ENCODE data around the gene ANLN.
"Not testable (repeated sequence)": the region's sequence is repeated elsewhere in the genome, so short reads cannot be mapped to it uniquely, and the experiment has no call there.

The ANLN gene, protein sequence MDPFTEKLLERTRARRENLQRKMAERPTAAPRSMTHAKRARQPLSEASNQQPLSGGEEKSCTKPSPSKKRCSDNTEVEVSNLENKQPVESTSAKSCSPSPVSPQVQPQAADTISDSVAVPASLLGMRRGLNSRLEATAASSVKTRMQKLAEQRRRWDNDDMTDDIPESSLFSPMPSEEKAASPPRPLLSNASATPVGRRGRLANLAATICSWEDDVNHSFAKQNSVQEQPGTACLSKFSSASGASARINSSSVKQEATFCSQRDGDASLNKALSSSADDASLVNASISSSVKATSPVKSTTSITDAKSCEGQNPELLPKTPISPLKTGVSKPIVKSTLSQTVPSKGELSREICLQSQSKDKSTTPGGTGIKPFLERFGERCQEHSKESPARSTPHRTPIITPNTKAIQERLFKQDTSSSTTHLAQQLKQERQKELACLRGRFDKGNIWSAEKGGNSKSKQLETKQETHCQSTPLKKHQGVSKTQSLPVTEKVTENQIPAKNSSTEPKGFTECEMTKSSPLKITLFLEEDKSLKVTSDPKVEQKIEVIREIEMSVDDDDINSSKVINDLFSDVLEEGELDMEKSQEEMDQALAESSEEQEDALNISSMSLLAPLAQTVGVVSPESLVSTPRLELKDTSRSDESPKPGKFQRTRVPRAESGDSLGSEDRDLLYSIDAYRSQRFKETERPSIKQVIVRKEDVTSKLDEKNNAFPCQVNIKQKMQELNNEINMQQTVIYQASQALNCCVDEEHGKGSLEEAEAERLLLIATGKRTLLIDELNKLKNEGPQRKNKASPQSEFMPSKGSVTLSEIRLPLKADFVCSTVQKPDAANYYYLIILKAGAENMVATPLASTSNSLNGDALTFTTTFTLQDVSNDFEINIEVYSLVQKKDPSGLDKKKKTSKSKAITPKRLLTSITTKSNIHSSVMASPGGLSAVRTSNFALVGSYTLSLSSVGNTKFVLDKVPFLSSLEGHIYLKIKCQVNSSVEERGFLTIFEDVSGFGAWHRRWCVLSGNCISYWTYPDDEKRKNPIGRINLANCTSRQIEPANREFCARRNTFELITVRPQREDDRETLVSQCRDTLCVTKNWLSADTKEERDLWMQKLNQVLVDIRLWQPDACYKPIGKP

DNA sequence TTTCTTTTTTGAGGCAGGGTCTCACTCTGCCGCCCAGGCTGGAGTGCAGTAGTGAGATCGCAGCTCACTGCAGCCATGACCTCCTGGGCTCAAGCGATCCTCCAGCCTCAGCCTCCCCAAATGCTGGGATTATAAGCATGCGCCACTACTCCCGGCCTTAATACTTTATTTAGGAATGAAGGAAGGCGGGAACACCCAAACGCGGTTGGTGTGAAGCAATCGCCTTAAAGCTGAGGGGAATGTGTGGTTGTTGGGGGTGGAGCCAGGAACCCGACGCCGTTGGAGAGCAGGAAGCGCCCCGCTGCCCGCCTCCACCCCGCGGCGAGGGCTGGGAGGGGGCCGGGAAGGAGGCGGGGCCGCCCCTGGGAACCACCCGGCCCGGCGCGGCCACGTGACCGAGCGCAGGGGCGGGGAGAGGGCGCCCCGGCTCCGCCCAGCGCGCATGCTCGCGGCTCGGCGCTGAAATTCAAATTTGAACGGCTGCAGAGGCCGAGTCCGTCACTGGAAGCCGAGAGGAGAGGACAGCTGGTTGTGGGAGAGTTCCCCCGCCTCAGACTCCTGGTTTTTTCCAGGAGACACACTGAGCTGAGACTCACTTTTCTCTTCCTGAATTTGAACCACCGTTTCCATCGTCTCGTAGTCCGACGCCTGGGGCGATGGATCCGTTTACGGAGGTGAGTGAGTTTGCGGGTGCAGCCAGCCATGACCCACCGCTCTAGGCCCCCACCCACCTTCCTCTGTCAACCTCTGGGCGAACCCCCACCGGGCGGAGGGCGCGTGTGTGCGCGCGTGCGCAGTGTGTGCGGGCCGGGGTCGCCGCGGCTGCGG is at the start of gene ANLN:
Gene ANLN (plus strand): TSS at position 492 of the 828 bp plus-strand sequence. CDS start 165 bp downstream, at position 657.
- DNase-seq: peak; percentile 93

DNA sequence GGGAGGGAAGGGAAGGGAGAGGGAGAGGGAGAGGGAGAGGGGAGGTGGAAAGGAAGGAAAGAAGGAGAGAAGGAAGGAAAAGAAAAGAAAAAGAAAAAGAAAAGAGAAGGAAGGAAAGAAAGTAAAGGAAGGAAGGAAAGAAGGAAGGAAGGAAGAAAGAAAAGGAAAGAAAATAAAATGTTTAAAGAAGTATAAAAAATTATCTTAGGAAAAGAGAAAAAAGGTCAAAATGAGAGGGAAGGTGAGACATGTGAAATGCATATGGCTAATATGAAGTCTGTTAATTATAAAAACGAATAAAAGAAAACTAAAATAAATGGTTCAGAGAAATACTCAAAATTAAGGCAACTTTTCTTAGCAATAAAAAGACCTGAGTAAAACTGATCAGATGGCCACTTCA is 46.1 kb upstream of the ANLN start:
- DNase-seq: no peak

DNA sequence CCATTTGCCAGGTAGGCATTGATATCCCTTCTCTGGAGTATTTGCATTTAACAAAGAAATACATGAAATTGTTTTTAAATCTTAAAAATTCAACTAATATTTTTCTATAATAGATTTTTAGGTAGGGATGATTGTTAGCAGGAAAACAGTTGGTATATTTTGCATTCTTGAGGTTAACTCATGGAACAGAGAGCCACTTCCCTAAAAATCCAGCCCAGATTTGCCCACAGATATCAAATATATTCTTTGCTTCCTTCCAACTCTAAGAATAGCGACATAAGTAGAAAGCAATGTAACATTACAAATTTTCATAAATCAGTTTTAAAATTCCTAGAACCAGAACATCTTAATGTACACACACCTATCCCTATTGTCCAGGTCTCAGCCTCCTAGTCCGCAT is 45.0 kb upstream of the ANLN start:
- no peak for DNase-seq

DNA sequence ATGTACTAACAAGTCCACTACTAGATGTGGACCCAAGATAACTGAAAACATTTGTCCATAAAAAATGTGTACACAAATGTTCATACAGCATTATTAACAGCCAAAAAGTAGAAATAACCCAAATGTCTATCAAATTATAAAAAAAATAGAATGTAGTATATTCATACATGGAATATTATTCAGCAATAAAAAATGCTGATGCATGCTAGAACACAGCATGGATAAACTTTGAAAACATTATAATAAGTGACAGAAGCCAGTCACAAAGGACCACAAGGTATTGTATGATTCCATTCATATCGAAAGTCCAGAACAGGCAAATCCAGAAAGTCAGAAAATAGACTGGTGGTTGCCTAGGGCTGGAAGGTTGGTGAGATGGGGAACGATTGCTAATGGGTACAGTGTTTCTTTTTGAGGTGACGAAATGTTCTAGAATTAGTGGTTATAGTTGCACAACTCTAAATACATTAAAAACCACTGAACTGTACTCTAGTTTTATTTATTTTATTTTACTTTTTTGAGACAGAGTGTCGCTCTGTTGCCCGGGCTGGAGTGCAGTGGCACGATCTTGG is 43.3 kb upstream of the ANLN start:
- DNase-seq: peak; percentile 51

DNA sequence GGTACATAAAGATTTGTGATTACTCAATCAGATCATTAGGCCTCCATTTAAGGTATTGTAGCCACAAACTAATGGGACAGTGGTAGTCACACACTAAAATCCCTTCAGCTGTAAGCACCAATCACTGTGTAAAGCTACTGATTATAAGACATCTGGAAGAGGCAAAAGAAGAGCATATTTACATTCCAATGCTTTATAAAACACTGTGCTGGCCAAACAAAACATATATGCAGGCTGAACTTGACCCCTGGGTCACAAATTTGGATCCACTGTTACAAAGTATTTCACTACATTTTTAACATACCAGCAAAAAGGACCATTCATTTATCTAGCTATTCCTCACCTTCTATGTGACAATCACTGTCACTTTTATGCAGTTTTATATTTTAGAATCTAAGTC is 41.4 kb upstream of the ANLN start:
- no peak for DNase-seq

DNA sequence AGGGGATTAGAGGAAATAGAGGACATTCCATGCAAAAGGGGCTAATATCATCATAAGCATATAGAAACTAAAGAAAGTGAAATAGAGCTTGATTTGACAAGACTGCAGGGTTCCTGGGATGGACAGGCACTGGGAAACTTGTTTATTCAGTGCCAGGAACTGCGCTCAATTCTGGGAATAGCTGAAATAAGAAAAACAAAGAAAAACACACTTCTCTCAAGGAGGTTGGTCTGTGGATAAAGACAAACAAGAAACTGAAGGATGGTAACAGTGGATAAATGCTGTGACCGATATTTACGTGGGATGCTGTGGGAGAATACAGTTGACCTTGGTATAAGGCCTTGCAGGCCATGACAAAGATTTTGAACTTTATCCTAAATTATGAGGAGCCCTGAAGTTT is 40.9 kb upstream of the ANLN start:
- DNase-seq: no peak

DNA sequence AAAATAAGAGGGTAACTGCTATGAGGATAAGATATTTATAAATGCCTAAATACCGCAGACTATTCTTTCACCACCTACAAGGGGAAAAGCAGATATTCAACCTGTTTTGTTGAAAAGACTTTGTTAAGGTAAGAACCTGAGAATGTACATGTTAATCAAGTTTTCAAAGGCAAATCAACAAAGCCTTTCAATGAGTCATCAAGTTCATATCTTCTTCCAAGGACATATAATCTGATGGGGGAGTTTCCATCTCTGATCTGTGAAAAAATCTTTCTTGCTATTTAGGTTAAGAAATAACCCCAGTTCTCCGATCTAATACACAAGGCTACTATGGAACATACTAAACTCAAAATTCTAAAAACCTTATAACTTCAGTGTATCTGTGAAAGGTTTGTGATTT is 40.0 kb upstream of the ANLN start:
- DNase-seq: no peak

DNA sequence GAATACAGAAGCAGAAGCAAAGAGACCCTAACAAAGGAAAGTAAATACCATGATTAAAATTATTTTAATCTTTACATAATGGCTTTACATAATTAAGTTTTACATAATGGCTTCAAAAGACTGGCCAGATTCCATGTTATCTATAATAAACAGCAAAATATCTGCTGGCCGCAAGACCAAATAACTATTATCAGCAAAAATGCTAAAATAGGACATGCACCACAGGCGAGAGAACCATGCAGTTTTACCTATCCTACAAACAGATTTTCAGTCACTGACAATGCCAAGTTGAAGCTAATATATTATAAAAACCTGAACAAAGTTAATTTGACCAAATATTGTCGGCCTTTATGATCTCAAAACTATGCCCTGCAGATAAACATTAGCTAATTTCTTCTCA is 34.2 kb upstream of the ANLN start:
- no peak for DNase-seq

DNA sequence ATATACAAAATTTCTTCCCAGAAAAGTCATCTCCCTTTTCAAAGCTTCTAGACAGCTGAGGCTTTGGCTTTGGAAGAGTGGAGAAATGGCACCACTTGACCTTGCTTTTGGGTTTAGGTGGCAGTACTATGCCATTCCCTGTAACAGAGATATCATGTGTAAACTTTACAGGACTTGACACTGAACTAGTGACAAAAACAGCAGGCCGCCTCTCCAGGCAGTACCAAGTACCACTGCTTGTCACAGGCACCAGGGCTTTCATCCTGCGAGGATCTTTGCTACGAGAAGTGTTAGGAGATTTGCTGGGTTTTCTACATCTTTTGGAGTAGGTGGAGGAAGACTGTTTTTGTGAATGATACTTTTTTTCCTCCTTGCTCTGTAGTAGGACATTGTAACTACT is 32.6 kb upstream of the ANLN start:
- DNase-seq: no peak

DNA sequence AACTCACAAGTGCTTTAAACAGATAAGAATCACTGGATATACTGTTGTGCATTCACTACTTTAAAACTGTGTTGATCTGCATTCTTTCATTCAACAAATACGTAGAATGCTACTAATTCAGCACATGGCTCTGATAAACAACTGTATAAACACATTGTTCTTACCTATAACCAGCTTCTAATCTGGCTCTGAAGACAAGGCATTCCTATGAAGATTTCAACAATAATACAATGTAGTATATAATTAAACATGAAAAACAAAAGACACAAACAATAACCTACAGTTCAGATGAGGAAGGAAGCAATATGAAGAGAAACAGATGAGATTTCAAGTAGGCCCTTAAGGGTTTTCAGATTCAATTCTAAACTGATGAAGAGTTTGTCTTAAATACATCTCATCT is 31.1 kb upstream of the ANLN start:
- no peak for DNase-seq

DNA sequence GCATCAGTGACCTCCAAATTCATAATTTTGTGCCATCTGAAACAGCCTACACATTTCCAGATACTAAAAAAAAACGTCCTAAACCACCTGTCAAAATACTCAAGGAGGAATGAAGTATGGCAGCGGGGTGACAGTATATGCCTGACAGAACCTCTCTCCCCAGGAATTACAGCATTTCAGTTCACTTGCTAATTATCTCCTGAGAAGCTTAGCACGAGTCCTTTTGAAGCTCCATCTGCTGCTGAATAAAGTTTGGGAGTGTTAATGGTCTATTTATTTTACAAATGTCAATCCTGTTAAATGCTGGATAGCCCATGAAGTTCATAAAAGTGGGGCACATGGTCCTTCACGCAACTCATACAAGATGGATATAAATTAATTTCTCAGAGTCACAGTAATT is 29.4 kb upstream of the ANLN start:
- no peak for DNase-seq

DNA sequence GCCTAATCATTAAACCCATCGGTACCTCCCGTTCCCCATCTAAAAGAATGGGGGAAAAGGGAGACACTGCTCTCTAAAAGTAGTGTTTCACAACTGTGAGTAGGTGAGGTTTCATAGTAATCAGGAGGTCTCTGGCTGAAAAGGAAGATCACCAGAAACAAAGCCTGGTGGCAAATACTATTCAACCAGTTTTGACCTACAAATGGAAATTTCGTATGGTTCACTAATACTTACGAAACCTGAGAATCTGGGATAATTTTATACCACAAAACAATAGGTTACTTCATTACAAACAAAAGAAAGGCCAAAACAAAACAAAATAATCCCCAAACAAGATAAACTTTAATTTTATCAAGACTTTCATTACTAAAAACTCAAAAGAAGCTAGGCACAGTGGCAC is 28.4 kb upstream of the ANLN start:
- no peak for DNase-seq

DNA sequence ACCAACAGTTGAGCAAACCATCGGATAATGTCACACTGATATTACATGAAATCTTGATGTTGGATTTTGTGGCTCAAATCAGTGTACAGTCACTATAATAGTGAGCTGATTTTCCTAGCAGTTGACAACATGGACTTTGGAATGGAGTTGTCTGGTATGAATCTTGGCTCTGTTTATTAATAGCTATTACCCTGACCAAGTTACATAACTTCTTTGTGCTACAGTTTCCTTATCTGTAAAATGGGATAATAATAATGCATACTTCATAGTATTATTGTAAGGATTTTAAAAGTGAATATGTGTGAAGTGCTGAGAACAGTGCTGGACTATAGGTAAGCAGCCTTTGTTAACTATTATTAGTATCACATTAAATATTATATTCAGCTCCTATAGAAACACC is 26.1 kb upstream of the ANLN start:
- DNase-seq: no peak

DNA sequence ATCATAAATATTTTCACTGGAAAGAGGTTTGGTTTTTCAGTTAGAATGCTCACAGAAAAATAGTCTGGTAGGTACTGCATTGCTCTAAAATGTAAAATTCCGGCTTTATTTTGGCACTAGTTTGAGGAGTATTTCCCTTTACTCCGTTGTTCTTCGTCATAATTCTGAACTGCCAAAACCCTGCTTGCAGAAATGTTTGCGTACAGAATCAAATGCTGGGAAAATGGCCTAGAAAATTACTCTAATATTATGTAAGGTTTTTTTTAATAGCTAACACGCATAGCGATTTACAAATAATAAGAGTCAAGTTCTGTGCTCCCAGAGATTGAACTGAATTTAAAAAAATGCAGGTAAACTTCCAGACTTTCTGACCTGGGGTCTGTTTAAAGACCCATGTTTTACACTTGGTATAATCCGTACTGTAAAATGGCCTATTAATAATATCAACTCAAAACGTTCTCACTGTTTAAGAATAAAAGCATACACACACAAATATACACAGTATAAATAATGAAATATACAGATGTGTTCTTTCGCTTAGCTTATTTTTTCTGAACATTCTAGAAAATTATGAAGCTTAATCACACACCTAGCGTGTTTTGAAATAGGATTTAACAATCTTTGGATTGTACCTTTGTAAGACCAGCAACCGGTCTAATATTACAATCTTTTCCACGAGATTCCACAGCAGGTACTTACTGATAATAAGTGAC is 23.5 kb upstream of the ANLN start:
- no peak for DNase-seq

DNA sequence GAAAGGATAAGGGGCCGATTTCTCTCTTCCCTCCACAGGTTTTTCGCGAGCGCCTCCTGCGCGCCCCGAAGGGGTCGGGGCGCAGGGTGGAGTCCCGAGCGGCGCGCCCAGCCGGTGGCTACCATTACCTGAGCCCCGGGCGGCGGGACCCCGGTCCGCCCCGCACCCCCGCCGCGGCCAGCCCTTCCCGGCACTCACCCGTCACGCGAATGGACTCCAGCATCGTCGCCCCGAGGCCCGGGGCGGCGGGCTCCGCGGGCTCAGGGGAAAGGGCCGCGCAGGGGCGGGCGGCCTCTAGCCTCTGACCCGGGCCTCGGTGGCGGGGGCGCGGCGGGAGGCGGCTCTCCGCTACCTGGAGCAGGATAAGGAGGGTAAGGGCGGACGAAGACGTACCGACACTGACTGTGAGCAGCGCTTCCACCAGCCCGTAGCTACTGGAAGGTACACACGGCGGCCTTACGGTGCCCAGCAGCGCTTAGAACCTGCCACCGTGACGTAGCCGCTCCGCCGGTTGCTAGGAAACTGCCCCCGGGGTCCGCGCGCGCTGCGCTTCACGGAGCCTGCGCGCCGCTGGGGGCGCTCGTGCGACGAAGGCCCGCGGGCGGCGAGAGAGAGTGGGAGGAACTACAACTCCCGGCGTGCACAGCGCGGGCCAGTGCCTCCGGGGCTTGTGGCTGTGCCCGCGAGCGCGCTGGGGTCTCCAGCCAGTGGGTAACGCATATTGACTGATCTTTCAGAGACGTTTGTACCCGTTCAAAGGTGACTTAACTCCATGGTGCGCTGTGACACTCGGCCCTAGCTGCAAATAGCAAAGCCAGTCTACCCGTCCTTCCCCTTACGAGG is 22.7 kb upstream of the ANLN start:
- DNase-seq: peak; percentile 93

DNA sequence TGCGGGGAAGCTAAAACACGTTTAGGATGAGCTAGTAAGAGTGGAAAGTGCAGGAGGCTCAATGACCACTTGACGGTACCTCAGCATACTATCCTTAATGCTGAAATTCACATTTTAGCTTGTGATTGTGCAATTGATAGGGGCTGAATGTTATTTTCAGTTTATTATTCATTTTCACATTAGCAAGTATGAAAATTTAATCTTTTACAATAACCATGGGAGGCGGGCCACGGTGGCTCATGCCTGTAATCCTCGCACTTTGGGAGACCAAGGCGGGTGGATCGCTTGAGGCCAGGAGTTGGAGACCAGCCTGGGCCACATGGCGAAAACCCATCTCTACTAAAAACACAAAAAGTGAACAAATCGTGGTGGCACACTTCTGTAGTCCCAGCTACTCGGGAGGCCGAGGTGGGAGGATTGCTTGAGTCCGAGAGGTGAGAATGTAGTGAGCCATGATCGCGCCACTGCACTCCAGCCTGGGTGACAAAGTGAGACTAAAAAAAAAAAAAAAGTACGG is 22.0 kb upstream of the ANLN start:
- no peak for DNase-seq

DNA sequence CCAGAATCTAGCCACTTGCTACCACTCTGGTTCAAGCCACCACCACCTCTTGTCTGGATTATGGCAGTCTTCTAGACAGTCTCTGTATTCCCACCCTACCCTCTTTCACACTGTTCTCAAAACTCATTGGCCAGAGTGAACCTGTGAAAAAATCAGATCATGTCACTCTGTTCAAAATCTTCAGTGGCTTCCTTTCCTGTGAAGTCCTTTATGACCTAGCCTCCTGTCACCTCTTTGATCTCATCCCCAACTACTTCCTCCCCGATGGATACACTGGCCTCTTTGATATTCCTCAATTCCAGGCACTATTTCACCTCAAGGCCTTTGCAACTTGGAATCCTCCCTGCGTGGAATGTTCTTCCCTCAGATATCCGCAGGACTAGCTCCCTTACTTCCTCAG is 21.2 kb upstream of the ANLN start:
- DNase-seq: no peak

DNA sequence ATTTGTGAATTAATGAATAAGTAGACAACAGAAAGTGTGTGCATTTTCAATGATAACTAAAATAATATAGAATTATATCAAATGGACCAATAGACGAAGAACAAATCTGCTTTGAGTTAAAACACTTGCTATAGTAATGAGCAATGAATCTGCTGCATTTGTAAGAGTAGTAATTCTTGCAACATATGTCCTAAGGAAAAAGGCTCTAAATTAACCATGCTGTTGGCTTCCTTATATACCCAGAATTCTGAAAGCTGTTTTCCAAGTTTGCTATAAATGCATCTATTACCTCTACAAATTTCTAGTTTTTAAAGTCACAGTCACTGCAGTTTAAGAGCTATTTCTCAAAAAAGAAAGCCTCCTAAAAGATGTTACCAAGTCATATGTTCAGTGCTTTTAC is 20.5 kb upstream of the ANLN start:
- DNase-seq: no peak

DNA sequence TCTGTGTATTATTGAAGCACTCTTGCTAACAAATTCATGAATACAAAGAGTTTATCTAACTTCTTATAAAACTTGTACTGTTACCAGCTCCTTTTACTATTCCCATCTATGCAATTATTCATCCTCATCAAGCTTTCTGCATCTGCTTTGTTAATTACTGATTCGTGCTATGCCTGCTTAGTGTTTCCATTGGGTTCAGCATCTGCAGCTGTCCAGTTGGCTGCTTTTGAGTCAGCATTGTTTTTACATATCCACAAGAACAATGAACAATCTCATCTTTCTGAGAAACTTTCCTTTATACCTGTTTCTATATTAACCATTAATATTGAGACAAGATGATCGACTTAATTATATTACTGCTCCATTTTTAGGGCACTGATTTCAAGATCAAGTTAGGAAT is 19.6 kb upstream of the ANLN start:
- no peak for DNase-seq

DNA sequence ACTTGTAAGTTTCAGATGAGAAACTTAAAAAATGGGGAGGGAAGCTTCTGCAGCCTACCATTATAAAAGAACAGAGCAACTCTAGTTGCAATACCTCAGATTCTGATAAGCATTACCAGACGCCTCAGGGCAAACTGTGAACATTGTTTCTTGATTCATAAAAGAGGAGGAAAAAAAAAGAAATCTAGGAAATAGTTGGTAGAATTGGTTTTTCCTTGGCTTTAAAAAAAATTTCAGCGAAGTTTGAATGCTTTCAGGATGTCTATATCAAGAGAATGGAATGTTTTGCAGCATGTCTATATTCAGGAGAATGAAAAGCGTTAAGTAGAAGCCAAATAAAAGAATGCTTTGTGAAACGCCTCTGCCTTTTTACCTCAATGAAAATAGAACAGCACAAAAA is 17.5 kb upstream of the ANLN start:
- no peak for DNase-seq

DNA sequence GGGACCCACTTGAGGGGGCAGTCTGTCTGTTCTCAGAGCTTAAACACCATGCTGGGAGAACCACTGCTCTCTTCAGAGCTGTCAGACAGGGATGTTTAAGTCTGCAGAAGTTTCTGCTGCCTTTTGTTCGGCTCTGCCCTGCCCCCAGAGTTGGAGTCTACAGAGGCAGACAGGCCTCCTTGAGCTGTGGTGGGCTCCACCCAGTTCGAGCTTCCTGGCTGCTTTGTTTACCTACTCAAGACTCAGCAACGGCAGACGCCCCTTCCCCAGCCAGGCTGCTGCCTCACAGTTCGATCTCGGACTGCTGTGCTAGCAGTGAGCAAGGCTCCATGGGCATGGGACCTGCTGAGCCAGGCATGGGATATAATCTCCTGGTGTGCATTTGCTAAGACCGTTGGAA is 11.1 kb upstream of the ANLN start:
- not testable (repeated sequence) for DNase-seq

Data from activated CD4-positive, alpha-beta T cell treated with anti-CD3 and anti-CD28 coated beads, Interleukin-10, Interleukin-2, amounts not matched to agents 100 ng/mL and 50 ng/mL, durations not matched to agents 16 hours and 8 hours (primary cell).